KMS-11 (cell line): ENCODE results near the gene CTRB2.

Experiments used
- H2AFZ ChIP-seq: fragments of 200-600 bp; sonication (generic); 2 replicates; pipeline ENCODE4 v1.6.1; 2016; ENCODE audit warnings: antibody characterized with exemption, mixed run types, low read depth
- H3K27ac ChIP-seq: fragments of 200-600 bp; sonication (generic); 2 replicates; pipeline ENCODE4 v1.6.1; 2016; ENCODE audit warnings: mild to moderate bottlenecking, mixed run types
- H3K27me3 ChIP-seq: fragments of 200-600 bp; sonication (generic); 2 replicates; pipeline ENCODE4 v1.6.1; 2017; ENCODE audit warnings: mild to moderate bottlenecking, low read depth, mixed run types, moderate library complexity; ENCODE audit not compliant: insufficient read depth
- H3K36me3 ChIP-seq: fragments of 200-600 bp; sonication (generic); 2 replicates; pipeline ENCODE4 v1.6.1; 2017; ENCODE audit warnings: mild to moderate bottlenecking, mixed run types; ENCODE audit not compliant: insufficient read depth
- H3K4me1 ChIP-seq: fragments of 200-600 bp; sonication (generic); 2 replicates; pipeline ENCODE4 v1.6.1; 2016; ENCODE audit warnings: mild to moderate bottlenecking, low read depth, mixed run types; ENCODE audit not compliant: poor library complexity, severe bottlenecking
- H3K4me2 ChIP-seq: fragments of 200-600 bp; sonication (generic); 2 replicates; pipeline ENCODE4 v1.7.0; 2016; ENCODE audit warnings: mild to moderate bottlenecking, mixed run types
- H3K4me3 ChIP-seq: fragments of 200-600 bp; sonication (generic); IDR thresholded peaks from 2 replicates; pipeline ENCODE4 v1.6.1; 2017; ENCODE audit warnings: low read depth, low read length, mixed read lengths; ENCODE audit not compliant: insufficient read depth
- H3K79me2 ChIP-seq: fragments of 200-600 bp; sonication (generic); 2 replicates; pipeline ENCODE4 v1.6.1; 2016; ENCODE audit warnings: low read depth, mixed run types; ENCODE audit not compliant: insufficient read depth
- H3K9ac ChIP-seq: fragments of 200-600 bp; sonication (generic); 2 replicates; pipeline ENCODE4 v1.6.1; 2016; ENCODE audit warnings: mild to moderate bottlenecking, mixed run types
- H4K20me1 ChIP-seq: fragments of 200-600 bp; sonication (generic); 2 replicates; pipeline ENCODE4 v1.6.1; 2016; ENCODE audit warnings: mild to moderate bottlenecking, mixed run types; ENCODE audit not compliant: insufficient read depth
- TF ChIP-seq, protein P1 (sequence below): fragments of 200-600 bp; sonication (generic); conservative IDR thresholded peaks from 2 replicates; pipeline ENCODE4 v1.6.1; 2017; ENCODE audit warnings: low read depth, mild to moderate bottlenecking, antibody characterized with exemption, low read length, moderate library complexity, mixed read lengths

CTRB2 gene

DNA sequence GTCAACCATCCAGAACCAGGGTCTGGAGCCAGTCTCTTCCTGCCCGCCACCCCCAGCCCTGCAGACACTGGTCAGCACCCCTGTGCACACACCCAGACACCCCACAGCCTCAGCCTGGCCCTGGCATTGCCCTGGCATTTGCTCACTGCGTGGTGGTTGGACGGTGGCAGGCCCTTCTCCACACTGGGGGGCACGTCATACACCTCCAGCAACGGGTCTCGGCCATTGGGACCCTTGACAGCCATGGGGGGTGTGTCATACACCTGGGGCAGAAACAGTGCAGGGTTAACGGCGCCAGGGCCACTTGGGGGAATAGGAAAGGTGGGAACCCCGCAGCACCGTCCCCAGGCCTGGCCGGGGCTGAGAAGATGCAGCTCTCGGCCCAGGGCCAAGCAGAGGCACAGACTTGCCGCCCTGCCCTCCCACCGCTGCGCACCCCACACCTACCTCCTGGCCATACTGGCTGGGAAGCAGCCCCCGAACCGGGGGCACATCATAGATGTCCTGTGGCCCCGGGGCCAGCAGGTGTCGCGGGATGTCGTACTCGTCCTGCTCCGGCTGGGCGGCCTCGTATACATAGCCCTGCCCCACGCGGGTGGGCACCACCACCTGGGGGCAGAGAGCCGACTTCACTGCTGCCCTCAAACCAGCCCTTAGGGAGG lies 29.9 kb upstream of the CTRB2 start:
- Histone ChIP-seq H4K20me1 (no peaks in the 10 kb centered on the region), H3K4me2 (no peak overlapping the region), H3K9ac (no peak overlapping the region), H3K36me3 (no peaks in the 10 kb centered on the region), H3K27ac (no peak overlapping the region), H3K27me3 (no peaks in the 10 kb centered on the region), H3K4me3 (no peak overlapping the region), H3K4me1 (no peaks in the 10 kb centered on the region), H2AFZ (no peak overlapping the region), H3K79me2 (no peaks in the 10 kb centered on the region)
- TF ChIP-seq, protein P1, sequence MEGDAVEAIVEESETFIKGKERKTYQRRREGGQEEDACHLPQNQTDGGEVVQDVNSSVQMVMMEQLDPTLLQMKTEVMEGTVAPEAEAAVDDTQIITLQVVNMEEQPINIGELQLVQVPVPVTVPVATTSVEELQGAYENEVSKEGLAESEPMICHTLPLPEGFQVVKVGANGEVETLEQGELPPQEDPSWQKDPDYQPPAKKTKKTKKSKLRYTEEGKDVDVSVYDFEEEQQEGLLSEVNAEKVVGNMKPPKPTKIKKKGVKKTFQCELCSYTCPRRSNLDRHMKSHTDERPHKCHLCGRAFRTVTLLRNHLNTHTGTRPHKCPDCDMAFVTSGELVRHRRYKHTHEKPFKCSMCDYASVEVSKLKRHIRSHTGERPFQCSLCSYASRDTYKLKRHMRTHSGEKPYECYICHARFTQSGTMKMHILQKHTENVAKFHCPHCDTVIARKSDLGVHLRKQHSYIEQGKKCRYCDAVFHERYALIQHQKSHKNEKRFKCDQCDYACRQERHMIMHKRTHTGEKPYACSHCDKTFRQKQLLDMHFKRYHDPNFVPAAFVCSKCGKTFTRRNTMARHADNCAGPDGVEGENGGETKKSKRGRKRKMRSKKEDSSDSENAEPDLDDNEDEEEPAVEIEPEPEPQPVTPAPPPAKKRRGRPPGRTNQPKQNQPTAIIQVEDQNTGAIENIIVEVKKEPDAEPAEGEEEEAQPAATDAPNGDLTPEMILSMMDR: no peak

DNA sequence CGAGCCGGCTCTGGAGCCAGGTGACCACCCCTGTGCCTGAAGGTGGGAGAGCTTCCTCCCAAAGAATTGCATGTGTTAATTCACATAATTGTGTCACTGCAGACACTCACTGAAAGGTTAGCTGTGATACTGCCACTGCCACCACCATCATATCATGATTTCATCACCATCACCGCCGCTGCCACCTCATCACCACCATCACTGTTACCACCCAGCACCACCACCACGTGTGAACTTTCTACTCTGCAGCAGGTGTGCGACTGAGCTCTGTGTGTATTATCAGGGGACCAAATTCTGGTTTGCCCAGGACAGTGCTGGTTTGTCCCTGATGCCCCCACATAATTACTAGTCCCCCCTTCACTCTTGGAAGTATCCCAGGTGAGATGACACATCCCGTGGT lies 29.3 kb upstream of the CTRB2 start:
- Histone ChIP-seq H4K20me1 (no peaks in the 10 kb centered on the region), H3K27me3 (no peaks in the 10 kb centered on the region), H3K27ac (no peak overlapping the region), H3K9ac (no peak overlapping the region), H3K36me3 (no peaks in the 10 kb centered on the region), H3K4me3 (no peak overlapping the region), H3K4me1 (no peaks in the 10 kb centered on the region), H2AFZ (no peak overlapping the region), H3K79me2 (no peaks in the 10 kb centered on the region), H3K4me2 (no peak overlapping the region)
- TF ChIP-seq, protein P1: no peak

DNA sequence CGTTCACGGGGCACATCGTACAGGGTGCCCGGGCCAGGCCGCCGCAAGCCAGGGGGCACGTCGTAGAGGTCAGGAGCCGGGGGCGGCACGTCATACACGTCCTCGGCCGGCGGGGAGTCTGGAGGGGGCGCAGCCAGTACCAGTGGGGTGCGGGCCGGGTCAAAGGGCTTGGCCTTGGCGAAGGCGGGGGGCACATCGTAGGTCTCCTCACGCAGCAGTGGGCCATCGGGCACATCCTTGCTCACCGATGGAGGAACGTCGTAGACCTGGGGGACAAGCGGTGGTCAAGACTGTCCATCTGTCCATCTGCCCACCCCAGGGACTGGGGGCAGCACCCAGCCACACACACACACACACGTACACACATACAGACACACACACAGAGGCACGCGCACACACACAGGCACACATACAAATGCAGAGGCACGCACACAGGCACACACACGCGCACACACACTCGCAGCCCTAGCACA lies 28.8 kb upstream of the CTRB2 start:
- Histone ChIP-seq H3K4me3 (no peak overlapping the region), H3K36me3 (no peaks in the 10 kb centered on the region), H4K20me1 (no peaks in the 10 kb centered on the region), H3K27me3 (no peaks in the 10 kb centered on the region), H3K79me2 (no peaks in the 10 kb centered on the region), H3K9ac (no peak overlapping the region), H3K4me1 (no peaks in the 10 kb centered on the region), H3K27ac (no peak overlapping the region), H3K4me2 (no peak overlapping the region), H2AFZ (no peak overlapping the region)
- TF ChIP-seq, protein P1: no peak

DNA sequence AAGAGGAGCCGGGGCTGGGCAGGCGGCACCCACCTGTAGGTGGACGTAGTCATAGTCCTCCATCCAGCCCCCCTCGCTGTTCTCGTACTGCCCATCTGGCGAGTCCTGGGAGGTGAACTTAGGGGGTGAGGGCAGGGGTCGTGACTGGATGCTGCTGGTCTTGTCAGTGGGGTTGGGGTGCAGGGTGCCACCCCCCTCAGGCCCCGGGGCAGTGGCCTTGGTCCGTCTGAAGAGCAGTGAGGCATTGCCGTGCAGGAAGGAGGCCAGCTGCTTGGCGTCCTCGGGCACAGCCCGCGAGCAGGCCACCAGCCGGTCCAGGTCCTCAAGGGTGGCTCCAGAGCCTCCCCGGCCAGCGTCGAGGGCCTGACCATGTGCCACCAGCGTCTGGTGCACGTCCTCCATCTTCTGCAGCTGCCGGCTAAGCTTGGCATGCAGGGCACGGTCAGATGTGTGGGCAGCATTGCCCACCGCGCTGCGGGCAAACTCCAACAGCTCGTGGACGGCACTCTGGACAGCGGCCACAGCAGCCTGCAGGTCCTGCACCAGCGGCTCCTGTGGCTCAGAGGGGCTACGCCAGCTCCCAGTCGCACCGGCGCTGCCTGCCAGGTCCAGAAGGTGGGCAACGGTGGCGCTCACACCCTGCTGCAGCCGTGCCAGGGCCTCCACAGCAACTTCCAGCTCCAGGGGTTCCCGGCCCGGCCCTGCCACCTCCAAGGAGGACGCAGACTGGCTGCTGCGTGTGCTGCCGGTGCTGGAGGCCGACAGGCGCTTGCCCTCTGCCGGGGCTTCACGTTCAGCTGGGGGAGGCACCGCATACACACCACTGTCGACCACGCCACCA lies 28.1 kb upstream of the CTRB2 start:
- no peak overlapping the region for H3K4me2 ChIP-seq
- no peaks in the 10 kb centered on the region for H3K79me2 ChIP-seq
- no peak overlapping the region for H3K4me3 ChIP-seq
- no peaks in the 10 kb centered on the region for H3K36me3 ChIP-seq
- TF ChIP-seq, protein P1: no peak
- H4K20me1 ChIP-seq: no peaks in the 10 kb centered on the region
- no peaks in the 10 kb centered on the region for H3K4me1 ChIP-seq
- H3K27ac ChIP-seq: no peak overlapping the region
- no peak overlapping the region for H3K9ac ChIP-seq
- no peak overlapping the region for H2AFZ ChIP-seq
- no peaks in the 10 kb centered on the region for H3K27me3 ChIP-seq
